ENCODE results near the gene ADIG.

- TF ChIP-seq, protein P1, sequence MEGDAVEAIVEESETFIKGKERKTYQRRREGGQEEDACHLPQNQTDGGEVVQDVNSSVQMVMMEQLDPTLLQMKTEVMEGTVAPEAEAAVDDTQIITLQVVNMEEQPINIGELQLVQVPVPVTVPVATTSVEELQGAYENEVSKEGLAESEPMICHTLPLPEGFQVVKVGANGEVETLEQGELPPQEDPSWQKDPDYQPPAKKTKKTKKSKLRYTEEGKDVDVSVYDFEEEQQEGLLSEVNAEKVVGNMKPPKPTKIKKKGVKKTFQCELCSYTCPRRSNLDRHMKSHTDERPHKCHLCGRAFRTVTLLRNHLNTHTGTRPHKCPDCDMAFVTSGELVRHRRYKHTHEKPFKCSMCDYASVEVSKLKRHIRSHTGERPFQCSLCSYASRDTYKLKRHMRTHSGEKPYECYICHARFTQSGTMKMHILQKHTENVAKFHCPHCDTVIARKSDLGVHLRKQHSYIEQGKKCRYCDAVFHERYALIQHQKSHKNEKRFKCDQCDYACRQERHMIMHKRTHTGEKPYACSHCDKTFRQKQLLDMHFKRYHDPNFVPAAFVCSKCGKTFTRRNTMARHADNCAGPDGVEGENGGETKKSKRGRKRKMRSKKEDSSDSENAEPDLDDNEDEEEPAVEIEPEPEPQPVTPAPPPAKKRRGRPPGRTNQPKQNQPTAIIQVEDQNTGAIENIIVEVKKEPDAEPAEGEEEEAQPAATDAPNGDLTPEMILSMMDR (IDR thresholded peaks at IDR 0.05) = no peak
- no peak for TF ChIP-seq EP300 (IDR thresholded peaks at IDR 0.05)
Measured at GRCh38 chr20:38534756-38535155, 46.2 kb upstream of the ADIG start.
